NCI-H2196 treated with DMSO at 0.1 percent for 48 hours (cell line): ENCODE results near the gene ADAT1.
"Not testable (repeated sequence)": the region's sequence is repeated elsewhere in the genome, so short reads cannot be mapped to it uniquely, and the experiment has no call there.

Experiments
- DNase-seq: peaks from one replicate; lab custom pipeline; 2025; ENCODE audit not compliant: unreplicated experiment; lab: John Stamatoyannopoulos, UW

The ADAT1 gene

DNA sequence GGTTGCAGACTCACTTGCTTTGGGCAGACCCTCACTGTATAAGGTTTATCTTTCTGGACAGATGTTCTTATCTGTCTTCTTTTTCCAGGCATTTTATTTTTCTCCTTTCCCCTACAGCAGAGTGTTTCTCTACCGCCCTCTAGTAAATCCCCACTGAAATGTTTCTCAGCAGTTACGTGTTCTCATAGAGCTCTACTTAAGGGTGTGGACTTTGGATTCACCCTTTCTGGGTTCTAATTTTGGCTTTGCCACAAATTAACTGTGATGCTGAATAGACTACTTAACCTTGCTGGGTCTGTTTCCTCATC, 2.0 kb downstream of the ADAT1 start:
- DNase-seq, result no peak

- DNase-seq, result no peak
These were observed 2.5 kb downstream of the ADAT1 start for GRCh38 chr16:75620326-75621169.

DNA sequence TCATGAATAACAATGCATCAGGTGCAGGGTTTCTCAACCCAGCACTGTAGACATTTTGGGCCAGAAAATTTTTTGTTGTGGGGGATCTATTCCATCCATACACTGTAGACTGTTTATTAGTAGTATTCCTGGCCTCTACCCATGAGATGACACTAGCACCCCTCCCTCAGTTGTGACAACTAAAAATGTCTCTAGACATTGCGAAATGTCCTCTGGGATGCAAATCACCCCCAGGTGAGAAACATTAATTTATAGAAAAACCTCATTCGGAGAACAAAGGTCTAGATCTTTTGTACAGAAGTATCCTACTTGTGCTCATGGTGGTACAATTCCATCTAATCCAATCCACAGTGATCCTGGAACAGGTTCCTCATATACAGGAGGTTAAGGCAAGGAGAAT, 4.3 kb downstream of the ADAT1 start:
- no peak for DNase-seq

DNA sequence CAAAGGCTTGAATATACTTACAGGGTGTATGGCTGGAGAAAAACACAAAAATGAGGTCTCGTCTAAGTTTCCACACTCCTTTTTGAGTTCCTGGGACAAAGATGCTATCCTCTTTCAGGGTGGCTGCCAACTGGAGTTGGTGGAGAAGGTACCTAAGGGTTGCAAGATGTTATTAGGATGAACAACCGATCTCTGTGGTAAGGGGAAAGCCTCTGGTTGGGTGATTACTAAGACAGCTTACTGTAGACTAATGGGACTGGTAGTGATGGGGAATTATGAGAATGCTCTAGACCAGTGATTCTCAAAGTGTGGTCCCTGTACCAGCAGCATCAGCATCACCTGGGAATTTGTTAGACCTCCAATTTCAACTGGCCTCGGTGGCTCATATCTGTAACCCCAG, 6.0 kb downstream of the ADAT1 start:
- DNase-seq, result no peak

DNA sequence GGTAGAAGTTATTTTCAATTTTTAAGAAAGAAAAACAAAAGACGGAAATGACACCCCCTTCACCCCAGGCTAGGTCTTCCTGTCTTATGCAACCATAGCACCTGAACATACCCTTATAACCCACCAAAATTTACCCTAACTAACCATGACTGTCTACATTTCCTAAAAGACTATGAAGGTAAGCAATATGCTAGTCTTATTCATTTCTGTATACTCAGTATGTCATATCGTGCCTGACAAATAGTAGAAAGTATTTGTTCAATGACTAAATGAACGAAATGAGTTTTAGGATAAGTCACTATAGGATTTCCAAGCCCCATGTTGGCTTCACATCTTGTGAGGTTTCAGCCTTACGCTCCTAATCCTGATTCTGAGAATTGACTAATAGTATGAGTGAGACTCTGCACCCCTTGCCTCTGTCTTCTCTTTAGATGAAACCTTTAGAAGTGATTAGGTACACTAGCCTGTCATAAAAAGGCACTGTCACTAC, 6.5 kb downstream of the ADAT1 start:
- no peak for DNase-seq

- DNase-seq, result no peak
These were observed 7.5 kb downstream of the ADAT1 start for GRCh38 chr16:75615619-75616018.

GRCh38 chr16:75614066-75614897, 8.8 kb downstream of the ADAT1 start:
- DNase-seq, result no peak

- no peak for DNase-seq
These were observed 16.6 kb downstream of the ADAT1 start for GRCh38 chr16:75606507-75606906.

DNA sequence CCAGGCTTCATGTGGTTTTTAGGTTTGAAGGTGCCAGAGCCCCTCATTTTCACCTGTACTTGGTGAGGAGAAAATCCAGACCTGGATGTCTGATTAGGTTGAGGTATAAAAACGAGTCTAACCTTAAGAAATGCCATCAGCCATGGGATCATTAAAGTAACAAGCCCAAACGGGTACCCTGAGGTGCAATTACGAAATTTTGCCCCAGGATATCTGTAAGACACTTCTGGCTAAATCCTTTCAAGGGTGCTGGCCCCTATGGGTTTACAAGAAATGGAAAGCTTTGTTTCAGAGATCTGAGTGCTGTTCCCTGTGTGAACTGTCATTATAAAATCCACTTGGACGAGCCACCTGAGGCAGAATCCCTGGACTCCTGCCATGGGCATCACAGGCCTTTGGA, 19.8 kb downstream of the ADAT1 start:
- DNase-seq, result no peak

DNA sequence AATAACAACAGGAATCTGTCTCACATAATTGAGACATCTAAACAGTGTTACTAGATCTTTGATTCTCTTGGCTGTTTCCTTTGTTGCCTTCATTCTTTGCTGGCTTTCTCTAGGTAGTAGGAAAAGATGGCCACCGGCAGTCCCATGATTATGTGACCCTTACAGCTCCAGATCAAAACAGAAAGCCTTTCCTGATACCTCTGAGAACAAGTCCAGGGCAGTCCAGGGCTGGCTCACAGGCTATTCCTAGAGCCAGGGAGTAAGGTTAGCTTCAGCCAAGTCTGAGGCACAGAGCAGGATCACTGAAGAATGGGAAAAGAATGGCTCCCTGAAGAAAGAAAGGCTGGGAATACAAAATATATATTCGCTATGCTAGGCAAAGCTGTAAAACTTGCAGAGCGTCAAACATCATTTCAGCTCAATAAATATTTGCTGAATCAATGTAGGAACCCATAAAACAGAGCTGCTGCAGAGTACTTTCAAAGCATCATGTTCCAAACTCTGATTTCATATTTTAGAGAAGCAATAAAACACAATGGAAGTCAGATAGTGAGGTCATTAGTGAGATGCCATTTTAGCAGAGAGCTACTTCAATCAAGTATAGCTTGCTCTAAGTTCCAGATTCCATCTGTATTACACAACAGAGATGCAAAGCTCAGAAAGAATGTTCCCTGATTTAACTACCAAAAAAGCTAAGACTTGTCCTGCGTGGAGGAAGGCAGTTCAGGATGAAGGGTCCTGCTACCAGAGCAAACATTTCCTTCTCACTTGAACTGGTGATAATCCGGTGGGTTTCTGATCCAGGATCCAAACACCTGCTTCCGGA, 23.4 kb downstream of the ADAT1 start:
- DNase-seq, result no peak

DNA sequence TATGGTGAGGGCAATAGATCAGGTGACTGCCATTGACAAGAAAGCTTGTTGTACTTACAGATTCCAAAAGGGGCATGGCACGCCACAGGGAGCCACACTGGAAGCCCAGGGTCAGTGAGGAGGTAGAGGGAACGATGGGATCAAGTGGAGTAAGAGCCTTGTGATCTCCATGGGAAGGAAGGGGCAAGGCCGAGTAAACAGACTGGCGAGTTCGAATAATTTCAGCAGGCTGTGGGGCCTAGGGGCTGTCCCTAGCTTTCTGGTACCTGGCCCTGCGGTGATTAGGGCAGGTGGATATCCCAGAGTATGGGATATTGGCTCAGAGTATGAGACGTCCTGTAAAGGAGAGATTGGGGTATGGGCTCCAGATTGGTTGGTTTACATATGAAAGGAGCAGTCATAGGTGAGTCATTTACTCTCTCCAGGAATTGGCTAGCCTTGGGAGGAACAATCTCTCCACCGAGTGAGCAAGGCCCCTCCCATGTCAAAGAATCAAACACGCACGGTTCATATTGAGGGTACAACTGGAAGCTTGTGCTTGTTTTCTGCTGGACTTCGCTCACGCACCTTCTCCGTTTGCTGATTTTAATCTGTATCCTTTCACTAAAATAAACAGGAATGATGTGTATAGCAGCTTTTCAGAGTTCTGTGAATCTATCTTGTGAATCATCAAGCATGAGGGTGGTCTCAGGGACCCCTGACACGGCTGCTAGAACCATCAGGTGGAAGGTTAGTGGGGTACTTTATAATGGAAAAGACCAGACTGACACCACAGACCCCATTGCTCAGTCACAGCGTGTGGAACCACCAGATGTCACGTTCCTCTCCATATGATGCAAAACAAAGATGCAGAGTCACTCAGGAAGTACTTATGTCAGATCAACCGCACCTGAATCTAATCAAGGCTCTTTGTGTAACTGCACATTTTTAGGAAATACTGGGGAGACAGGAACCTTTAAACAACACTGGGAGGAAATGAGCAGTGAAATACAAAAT, 29.0 kb downstream of the ADAT1 start:
- no peak for DNase-seq

DNA sequence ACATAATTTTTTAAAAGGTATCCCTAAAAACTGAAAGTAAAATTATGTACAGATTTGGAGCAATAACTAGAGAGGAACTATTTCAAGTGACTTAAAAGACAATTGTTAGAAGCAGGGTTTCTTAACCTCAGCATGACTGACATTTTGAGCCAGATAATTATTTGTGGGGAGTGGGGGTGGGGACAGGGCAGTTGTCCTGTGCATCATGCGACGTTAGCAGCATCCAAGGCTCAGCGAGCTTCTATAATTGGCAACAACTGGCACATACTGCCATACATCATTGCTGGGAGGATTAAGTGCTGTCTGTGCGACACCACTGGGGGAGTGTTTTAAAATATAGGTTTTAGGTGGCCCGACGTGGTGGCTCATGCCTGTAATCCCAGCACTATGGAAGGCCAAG, 29.8 kb downstream of the ADAT1 start:
- no peak for DNase-seq

GRCh38 chr16:75591927-75592326, 31.2 kb downstream of the ADAT1 start:
- DNase-seq, result not testable (repeated sequence)

DNA sequence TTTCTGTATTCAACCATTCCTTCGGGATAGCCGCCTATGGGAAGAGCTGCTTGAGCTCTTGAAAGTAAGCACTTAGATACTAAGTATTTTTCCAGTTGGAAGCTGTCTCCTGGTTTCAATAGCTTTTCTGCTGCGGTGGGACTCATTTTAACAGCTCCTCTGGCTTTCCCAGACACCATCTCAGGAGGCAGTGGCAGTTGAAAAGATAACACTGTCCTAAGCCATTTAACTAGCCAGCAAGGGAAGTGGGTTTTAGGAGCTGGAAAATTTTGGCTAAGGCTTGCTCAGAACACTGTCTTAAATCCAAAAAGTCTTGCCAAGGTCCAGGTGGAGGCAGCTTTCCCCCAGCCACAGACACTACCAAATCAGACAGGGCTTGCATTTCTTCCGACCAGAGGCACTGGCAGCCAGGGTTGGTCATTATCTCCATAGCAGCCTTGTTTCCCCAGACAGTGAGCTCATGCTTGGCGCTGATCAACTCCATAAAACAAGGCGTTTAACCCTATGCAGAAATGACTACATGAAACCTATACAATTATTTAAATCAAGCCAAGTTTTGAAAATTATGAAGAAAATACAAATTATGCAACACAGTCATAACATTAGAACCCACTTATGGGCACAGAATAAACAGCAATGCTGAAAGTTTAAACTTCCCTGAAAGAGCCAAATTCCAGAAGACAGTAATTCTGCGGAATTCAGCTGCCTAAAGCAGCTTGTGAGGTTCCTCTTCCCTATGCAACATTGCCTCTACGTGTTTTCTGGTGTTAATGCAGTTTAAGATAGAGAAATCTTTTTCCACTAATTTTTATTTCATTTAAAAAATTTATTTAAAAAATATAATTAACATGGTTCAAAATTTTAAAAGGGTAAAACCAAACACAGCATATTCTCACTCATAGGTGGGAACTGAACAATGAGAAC, 31.9 kb downstream of the ADAT1 start:
- DNase-seq, result no peak

- no peak for DNase-seq
These were observed 33.8 kb downstream of the ADAT1 start for GRCh38 chr16:75589306-75589705.

DNA sequence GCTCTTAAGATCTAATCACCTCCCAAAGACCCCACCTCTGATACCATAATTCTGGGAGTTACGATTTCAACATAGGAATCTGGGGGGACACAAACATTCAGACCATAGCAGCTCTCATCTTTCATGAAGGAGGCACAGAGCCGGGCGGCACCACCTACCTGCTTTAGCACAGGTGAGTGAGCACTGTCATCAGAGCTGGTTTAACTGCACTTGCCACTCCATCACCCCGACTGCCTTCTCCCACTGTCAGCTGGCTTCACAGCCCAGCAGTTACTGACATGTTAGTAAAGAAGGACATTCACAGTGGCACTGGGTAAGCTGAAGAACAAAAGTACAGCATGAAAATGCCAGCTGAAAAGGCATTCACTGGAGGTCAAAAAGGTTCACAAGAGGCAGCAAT, 34.4 kb downstream of the ADAT1 start:
- no peak for DNase-seq

GRCh38 chr16:75584108-75584507, 39.0 kb downstream of the ADAT1 start:
- no peak for DNase-seq

GRCh38 chr16:75579281-75579834, 43.7 kb downstream of the ADAT1 start:
- DNase-seq, result no peak

- DNase-seq, result no peak
These were observed 44.4 kb downstream of the ADAT1 start for GRCh38 chr16:75578725-75579124.
